LoVo (cell line): ENCODE results near the gene POLR1C.
"Not testable (repeated sequence)": the region's sequence is repeated elsewhere in the genome, so short reads cannot be mapped to it uniquely, and the experiment has no call there.

Experiments used
- DNase-seq: peaks from one replicate; pipeline ENCODE4 v3.0.0-alpha.2; 2016; ENCODE audit warnings: low spot score

POLR1C gene

GRCh38 chr6:43509984-43510826, 6.7 kb upstream of the POLR1C start, which contains the start of gene LRRC73:
Gene LRRC73 (minus strand): TSS chr6:43510346. CDS start chr6:43509785, 561 bp downstream.
- DNase-seq: peak; percentile 83

GRCh38 chr6:43510827-43511163, 6.1 kb upstream of the POLR1C start:
- peak; percentile 32 for DNase-seq

GRCh38 chr6:43511824-43512415, 5.0 kb upstream of the POLR1C start:
- DNase-seq: no peak

GRCh38 chr6:43515808-43516207, 1.1 kb upstream of the POLR1C start:
- DNase-seq: no peak

- no peak for DNase-seq
Observed at GRCh38 chr6:43516367-43516696, 557 bp upstream of the POLR1C start.

- no peak for DNase-seq
Observed at GRCh38 chr6:43517505-43518357, 842 bp downstream of the POLR1C start.

GRCh38 chr6:43520097-43520496, 3.2 kb downstream of the POLR1C start:
- no peak for DNase-seq

- DNase-seq: no peak
Observed at GRCh38 chr6:43521836-43522235, 4.9 kb downstream of the POLR1C start.

- DNase-seq: no peak
Observed at GRCh38 chr6:43522547-43523261, 5.8 kb downstream of the POLR1C start.

GRCh38 chr6:43523284-43523683, 6.4 kb downstream of the POLR1C start:
- no peak for DNase-seq

GRCh38 chr6:43524483-43524961, 7.6 kb downstream of the POLR1C start:
- no peak for DNase-seq

- no peak for DNase-seq
Observed at GRCh38 chr6:43532201-43532600, 15.3 kb downstream of the POLR1C start.

GRCh38 chr6:43538986-43539385, 22.1 kb downstream of the POLR1C start:
- not testable (repeated sequence) for DNase-seq

- not testable (repeated sequence) for DNase-seq
Observed at GRCh38 chr6:43539409-43539808, 22.5 kb downstream of the POLR1C start.

- DNase-seq: no peak
Observed at GRCh38 chr6:43540507-43540906, 23.6 kb downstream of the POLR1C start.

- no peak for DNase-seq
Observed at GRCh38 chr6:43541774-43542471, 25.0 kb downstream of the POLR1C start.

- DNase-seq: no peak
Observed at GRCh38 chr6:43544461-43544860, 27.6 kb downstream of the POLR1C start.

GRCh38 chr6:43547222-43547621, 30.3 kb downstream of the POLR1C start:
- DNase-seq: no peak

- not testable (repeated sequence) for DNase-seq
Observed at GRCh38 chr6:43557620-43558019, 40.7 kb downstream of the POLR1C start.

- DNase-seq: no peak
Observed at GRCh38 chr6:43559328-43559727, 42.4 kb downstream of the POLR1C start.

GRCh38 chr6:43570876-43571441, 54.1 kb downstream of the POLR1C start:
- DNase-seq: no peak
